IMR-90 (cell line): ENCODE results near the gene USP33. TPM values are rescaled to one million over a fixed set of nuclear protein-coding genes. Genes with fewer than 3 reads are reported as not detected.
A peak's percentile ranks its signal among the peaks of the same experiment; 100 is the strongest.
"Not testable (repeated sequence)": the region's sequence is repeated elsewhere in the genome, so short reads cannot be mapped to it uniquely, and the experiment has no call there.

ENCODE experiments used
- ATAC-seq: fragments of 200-7000 bp; cut with Tn5 transposase; 2 replicates; pipeline ENCODE4 v1.9.1; 2020; ENCODE audit warnings: low read depth, mild to moderate bottlenecking, moderate library complexity
- BruUV-seq: library from RNA; stranded (reverse); fragments of 400-500 nt; replicated peaks from 2 replicates; lab custom pipeline; 2021; lab: Mats Ljungman, UMichigan
- CTCF ChIA-PET: fragments of 300-600 bp; formaldehyde crosslinking; extraction: SDS; loops from one replicate; lab custom pipeline; 2021; ENCODE audit warnings: antibody characterized with exemption; lab: Yijun Ruan, JAX
- POLR2A ChIA-PET: fragments of 300-600 bp; sonication (Branson Sonifier 250); formaldehyde crosslinking; loops from one replicate; lab custom pipeline; 2022; ENCODE audit warnings: antibody characterized with exemption; ENCODE audit not compliant: unreplicated experiment; lab: Charles Lee
- DNase-seq: peaks from one replicate; pipeline ENCODE4 v3.0.0; 2013
- H2AFZ ChIP-seq: replicated peaks from 2 replicates; pipeline ENCODE3; 2013; ENCODE audit warnings: low read length, mild to moderate bottlenecking; ENCODE audit not compliant: poor library complexity
- H2AK5ac ChIP-seq: 2 replicates; pipeline ENCODE4 v1.6.1; 2013; ENCODE audit warnings: low read depth, low read length, inconsistent platforms
- H2AK9ac ChIP-seq: replicated peaks from 2 replicates; pipeline ENCODE3; 2013; ENCODE audit warnings: mild to moderate bottlenecking, low read depth, low read length, moderate library complexity; ENCODE audit not compliant: poor library complexity
- H2BK120ac ChIP-seq: 2 replicates; pipeline ENCODE4 v1.6.1; 2013; ENCODE audit warnings: low read depth, low read length, inconsistent platforms
- H2BK15ac ChIP-seq: 3 replicates; pipeline ENCODE4 v1.6.1; 2013; ENCODE audit warnings: low read depth, low read length, inconsistent platforms
- H2BK20ac ChIP-seq: 2 replicates; pipeline ENCODE4 v1.6.1; 2013; ENCODE audit warnings: low read depth, mild to moderate bottlenecking, inconsistent platforms, low read length, moderate library complexity
- H2BK5ac ChIP-seq: 2 replicates; pipeline ENCODE4 v1.6.1; 2013; ENCODE audit warnings: mild to moderate bottlenecking, low read depth, low read length, inconsistent platforms; ENCODE audit not compliant: poor library complexity, severe bottlenecking
- H3K14ac ChIP-seq: replicated peaks from 2 replicates; pipeline ENCODE4 v1.6.1; 2013; ENCODE audit warnings: low read depth, low read length, inconsistent platforms
- H3K18ac ChIP-seq: 2 replicates; pipeline ENCODE4 v1.6.1; 2013; ENCODE audit warnings: low read depth, low read length, control low read depth
- H3K23ac ChIP-seq: 2 replicates; pipeline ENCODE4 v1.6.1; 2013; ENCODE audit warnings: low read depth, low read length, inconsistent platforms
- H3K27ac ChIP-seq: 2 replicates; pipeline ENCODE4 v1.5.1; 2013; ENCODE audit warnings: mild to moderate bottlenecking, control low read depth, low read length; ENCODE audit not compliant: insufficient read depth
- H3K27me3 ChIP-seq: 2 replicates; pipeline ENCODE4 v1.6.1; 2013; ENCODE audit warnings: low read length; ENCODE audit not compliant: control insufficient read depth, insufficient read depth
- H3K36me3 ChIP-seq: 2 replicates; pipeline ENCODE4 v1.6.1; 2013; ENCODE audit warnings: low read length, mixed read lengths; ENCODE audit not compliant: control insufficient read depth, insufficient read depth
- H3K4ac ChIP-seq: 2 replicates; pipeline ENCODE4 v1.6.1; 2013; ENCODE audit warnings: low read depth, low read length, inconsistent platforms
- H3K4me1 ChIP-seq: 2 replicates; pipeline ENCODE4 v1.6.1; 2013; ENCODE audit warnings: low read length, mixed read lengths; ENCODE audit not compliant: control insufficient read depth, insufficient read depth
- H3K4me2 ChIP-seq: 2 replicates; pipeline ENCODE4 v1.6.1; 2013; ENCODE audit warnings: low read depth, mild to moderate bottlenecking, control low read depth, low read length, moderate library complexity
- H3K4me3 ChIP-seq: 2 replicates; pipeline ENCODE4 v1.5.1; 2013; ENCODE audit warnings: low read depth, mild to moderate bottlenecking, control low read depth, low read length, moderate library complexity; ENCODE audit not compliant: insufficient read depth
- H3K56ac ChIP-seq: 2 replicates; pipeline ENCODE4 v1.6.1; 2013; ENCODE audit warnings: low read length, inconsistent platforms; ENCODE audit not compliant: insufficient read depth; ENCODE audit errors: extremely low read depth
- H3K79me1 ChIP-seq, 2 experiments: 2 replicates each; pipeline ENCODE4 v1.6.1; 2013; ENCODE audit warnings: low read length in 2 of 2, inconsistent platforms in 1 of 2, low read depth in 1 of 2
- H3K9ac ChIP-seq: 2 replicates; pipeline ENCODE4 v1.6.1; 2013; ENCODE audit warnings: low read depth, low read length, control low read depth
- H3K9me1 ChIP-seq: 2 replicates; pipeline ENCODE4 v1.6.1; 2013; ENCODE audit warnings: low read length, inconsistent platforms; ENCODE audit not compliant: insufficient read depth
- H3K9me3 ChIP-seq: 2 replicates; pipeline ENCODE4 v1.6.1; 2013; ENCODE audit warnings: low read length; ENCODE audit not compliant: control insufficient read depth, insufficient read depth
- H4K20me1 ChIP-seq: 2 replicates; pipeline ENCODE4 v1.6.1; 2013; ENCODE audit warnings: low read length, inconsistent platforms; ENCODE audit not compliant: insufficient read depth
- H4K5ac ChIP-seq: 2 replicates; pipeline ENCODE4 v1.6.1; 2013; ENCODE audit warnings: mild to moderate bottlenecking, low read depth, low read length, control low read depth
- H4K8ac ChIP-seq, 2 experiments: 2 replicates each; pipeline ENCODE4 v1.6.1; 2013; ENCODE audit warnings: low read depth in 2 of 2, low read length in 2 of 2, control low read depth in 1 of 2, inconsistent platforms in 1 of 2
- H4K91ac ChIP-seq: 2 replicates; pipeline ENCODE4 v1.6.1; 2013; ENCODE audit warnings: low read depth, low read length, inconsistent platforms; ENCODE audit not compliant: insufficient read depth
- WGBS, 2 experiments: methylation state at CpG; one replicate each; pipeline versions ENCODE4 v1.1.5 to v1.1.7; 2013; ENCODE audit warnings: missing lambda C conversion rate in 2 of 2; ENCODE audit not compliant: insufficient read length in 1 of 2; ENCODE audit errors: extremely low coverage in 2 of 2; 5-methylcytosine and 5-hydroxymethylcytosine counted together
- dilution Hi-C: fragments of 300-500 bp; cut with HindIII; formaldehyde crosslinking; loops from one replicate; pipeline ENCODE4 v1.14.3; 2018; ENCODE audit warnings: low sequenced_read_pairs; ENCODE audit not compliant: unreplicated experiment
- in situ Hi-C: fragments of 300-500 bp; cut with MboI; formaldehyde crosslinking; loops from 3 replicates; pipeline ENCODE4 v1.14.3; 2019; ENCODE audit warnings: low sequenced_read_pairs, inconsistent platforms, mixed read lengths
- intact Hi-C: fragments of 100-400 bp; cut with micrococcal nuclease; formaldehyde crosslinking; loops from 2 replicates; pipeline ENCODE4 v1.10.0; 2022
- polyA plus RNA-seq, 3 experiments: library from polyadenylated mRNA; depleted of rRNA; stranded (reverse); fragments of >200 nt; gene quantifications; 2 replicates each; pipeline ENCODE4 v1.2.3, GENCODE V29; 2012; ENCODE audit warnings: low replicate concordance in 1 of 3
- total RNA-seq: library from RNA; depleted of rRNA; stranded (reverse); fragments of >200 nt; gene quantifications from 2 replicates; pipeline ENCODE4 v1.2.3, GENCODE V29; 2012

Gene USP33
- total and polyA plus RNA-seq, 2 of the 4 experiments (the other 2 are of a cell fraction), result 33.7 to 64.5 TPM

GRCh38 chr1:77749489-77749888 lies 10.2 kb downstream of the USP33 start:
- H3K14ac ChIP-seq, H2AFZ ChIP-seq, H4K5ac ChIP-seq, BruUV-seq, H2AK9ac ChIP-seq, H4K8ac ChIP-seq, H2BK15ac ChIP-seq, H2BK20ac ChIP-seq, H2AK5ac ChIP-seq, POLR2A ChIA-PET, H2BK120ac ChIP-seq, H3K9me1 ChIP-seq, H3K4me1 ChIP-seq, H3K9me3 ChIP-seq, H3K4me2 ChIP-seq, H3K4ac ChIP-seq, H4K91ac ChIP-seq, intact Hi-C loops, H3K4me3 ChIP-seq, H3K23ac ChIP-seq, H2BK5ac ChIP-seq, in situ Hi-C loops, H3K18ac ChIP-seq, H3K27ac ChIP-seq, H3K56ac ChIP-seq, dilution Hi-C loops, H3K36me3 ChIP-seq, H3K9ac ChIP-seq, H3K27me3 ChIP-seq: not testable (repeated sequence)
- CTCF ChIA-PET, result interaction anchor here (1.3 kb wide), 1 partner anchor 8 kb away, joined by 4 read pairs; no protein-coding TSS in a partner anchor
- WGBS, 2 experiments, result no CpG with 5 or more reads among the region's 4 CpGs
- ATAC-seq (peak; percentile 82), DNase-seq (peak; percentile 44)
- Histone ChIP-seq H4K20me1 (peaks cover 34% of the 10 kb centered on the region), H3K79me1 (peaks cover 16 to 57% of the 10 kb centered on the region in 2 experiments)
